Measurements from ENCODE around the gene ARSG. TPM values are rescaled to one million over a fixed set of nuclear protein-coding genes. Genes with fewer than 3 reads are reported as not detected.

ARSG gene
- polyA plus RNA-seq, 1 experiment: 1.9 TPM

DNA sequence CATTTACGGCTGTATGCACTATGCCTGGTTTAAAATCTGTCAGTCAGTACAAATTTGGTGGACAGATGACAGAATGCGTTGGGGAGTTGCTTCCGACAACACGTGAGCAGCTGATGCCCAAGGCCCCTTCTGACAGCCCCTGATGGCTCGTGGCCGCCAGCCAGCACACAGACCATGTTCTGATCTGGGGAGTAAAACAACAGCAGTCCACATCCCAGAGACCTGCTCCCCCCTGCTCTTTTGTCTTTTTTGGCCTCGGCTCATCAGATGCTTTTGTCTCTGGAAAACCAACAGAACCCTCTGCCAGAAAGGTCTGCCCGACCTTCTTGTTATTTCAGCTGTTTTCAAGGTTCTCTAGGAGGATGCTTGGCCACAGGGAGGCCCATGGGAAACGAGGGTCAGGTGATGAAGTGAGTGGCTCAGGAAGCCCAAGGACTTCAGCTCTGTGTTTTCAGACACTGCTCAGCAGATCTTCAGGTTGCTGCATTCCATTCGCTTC, 10.8 kb downstream of the ARSG start:
- POLR2A ChIA-PET: no interaction called here

DNA sequence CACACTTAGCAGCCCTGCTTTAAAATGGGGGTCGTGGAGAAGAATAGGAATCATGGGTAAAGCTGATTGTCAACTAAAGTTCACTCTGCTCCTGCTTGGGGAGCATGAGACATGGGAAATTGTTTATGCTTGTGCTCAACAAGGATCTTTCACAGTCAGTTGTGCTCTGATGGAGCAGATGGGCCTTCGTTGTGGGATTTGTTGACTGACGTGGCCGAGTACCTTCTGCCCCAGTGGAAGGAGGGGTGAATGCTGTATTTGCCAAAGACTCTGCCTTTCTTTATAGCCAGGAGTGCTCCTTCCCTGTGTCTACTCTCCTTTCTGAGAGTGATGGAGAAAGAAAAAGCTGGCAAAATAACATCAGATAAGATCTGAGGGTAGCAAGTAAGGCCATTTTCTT, 11.4 kb downstream of the ARSG start:
- Histone ChIP-seq H3K27ac (ENCODE audit: low read depth, low read length) (no peak overlapping the region), H3K27me3 (ENCODE audit: control insufficient read depth, insufficient read depth, low read length) (peaks cover 4% of the 10 kb centered on the region), H3K9me3 (ENCODE audit: control insufficient read depth, insufficient read depth, low read length) (no peaks in the 10 kb centered on the region), H3K4me3 (ENCODE audit: low read depth, low read length) (no peak overlapping the region)
- no peak for DNase-seq (ENCODE audit: low read depth, low spot score)
- ChIA-PET POLR2A (no interaction called here), CTCF (no interaction called here)
- TF ChIP-seq, protein P1, sequence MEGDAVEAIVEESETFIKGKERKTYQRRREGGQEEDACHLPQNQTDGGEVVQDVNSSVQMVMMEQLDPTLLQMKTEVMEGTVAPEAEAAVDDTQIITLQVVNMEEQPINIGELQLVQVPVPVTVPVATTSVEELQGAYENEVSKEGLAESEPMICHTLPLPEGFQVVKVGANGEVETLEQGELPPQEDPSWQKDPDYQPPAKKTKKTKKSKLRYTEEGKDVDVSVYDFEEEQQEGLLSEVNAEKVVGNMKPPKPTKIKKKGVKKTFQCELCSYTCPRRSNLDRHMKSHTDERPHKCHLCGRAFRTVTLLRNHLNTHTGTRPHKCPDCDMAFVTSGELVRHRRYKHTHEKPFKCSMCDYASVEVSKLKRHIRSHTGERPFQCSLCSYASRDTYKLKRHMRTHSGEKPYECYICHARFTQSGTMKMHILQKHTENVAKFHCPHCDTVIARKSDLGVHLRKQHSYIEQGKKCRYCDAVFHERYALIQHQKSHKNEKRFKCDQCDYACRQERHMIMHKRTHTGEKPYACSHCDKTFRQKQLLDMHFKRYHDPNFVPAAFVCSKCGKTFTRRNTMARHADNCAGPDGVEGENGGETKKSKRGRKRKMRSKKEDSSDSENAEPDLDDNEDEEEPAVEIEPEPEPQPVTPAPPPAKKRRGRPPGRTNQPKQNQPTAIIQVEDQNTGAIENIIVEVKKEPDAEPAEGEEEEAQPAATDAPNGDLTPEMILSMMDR (IDR thresholded peaks at IDR 0.05; ENCODE audit: low read depth, low read length): no peak

More for the DNA sequence above, 10.8 kb downstream of the ARSG start:
- no peak for DNase-seq (ENCODE audit: low read depth, low spot score)
- CTCF ChIA-PET: interaction anchor here (0.5 to 1.4 kb wide), 2 partner anchors 40 to 50 kb away, joined by 3 to 4 read pairs; no protein-coding TSS in a partner anchor
- Histone ChIP-seq H3K9me3 (ENCODE audit: control insufficient read depth, insufficient read depth, low read length) (no peaks in the 10 kb centered on the region), H3K4me3 (ENCODE audit: low read depth, low read length) (no peak overlapping the region), H3K27ac (ENCODE audit: low read depth, low read length) (no peak overlapping the region), H3K27me3 (ENCODE audit: control insufficient read depth, insufficient read depth, low read length) (peaks cover 4% of the 10 kb centered on the region)
- TF ChIP-seq, protein P1 (IDR thresholded peaks at IDR 0.05; ENCODE audit: low read depth, low read length): no peak

DNA sequence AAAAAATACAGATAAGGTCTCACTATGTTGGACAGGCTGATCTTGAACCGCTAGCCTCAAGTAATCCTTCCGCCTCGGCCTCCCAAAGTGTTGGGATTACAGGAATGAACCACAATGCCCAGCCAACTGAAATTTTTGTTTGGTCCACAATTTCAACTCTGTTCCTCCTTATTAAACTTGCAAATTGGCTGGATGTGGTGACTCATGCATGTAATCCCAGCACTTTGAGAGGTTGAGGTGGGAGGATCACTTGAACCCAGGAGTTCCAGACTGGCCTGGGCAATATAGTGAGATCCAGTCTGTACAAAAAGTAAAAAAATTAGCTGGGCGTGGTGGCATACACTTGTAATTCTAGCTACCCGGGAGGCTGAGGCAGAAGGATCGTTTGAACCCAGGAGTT, 13.4 kb downstream of the ARSG start:
- H3K4me3 ChIP-seq (ENCODE audit: low read depth, low read length): no peak overlapping the region
- TF ChIP-seq, protein P1 (IDR thresholded peaks at IDR 0.05; ENCODE audit: low read depth, low read length): no peak
- no peak for DNase-seq (ENCODE audit: low read depth, low spot score)
- ChIA-PET POLR2A (no interaction called here), CTCF (interaction anchor here (1.2 kb wide), 1 partner anchor 94 kb away, joined by 7 read pairs; no protein-coding TSS in a partner anchor)
- H3K27ac ChIP-seq (ENCODE audit: low read depth, low read length): no peak overlapping the region
- no peaks in the 10 kb centered on the region; the same call in 1 of the 2 replicates for H3K9me3 ChIP-seq (ENCODE audit: control insufficient read depth, insufficient read depth, low read length)
- H3K27me3 ChIP-seq (ENCODE audit: control insufficient read depth, insufficient read depth, low read length): peaks cover 4% of the 10 kb centered on the region

DNA sequence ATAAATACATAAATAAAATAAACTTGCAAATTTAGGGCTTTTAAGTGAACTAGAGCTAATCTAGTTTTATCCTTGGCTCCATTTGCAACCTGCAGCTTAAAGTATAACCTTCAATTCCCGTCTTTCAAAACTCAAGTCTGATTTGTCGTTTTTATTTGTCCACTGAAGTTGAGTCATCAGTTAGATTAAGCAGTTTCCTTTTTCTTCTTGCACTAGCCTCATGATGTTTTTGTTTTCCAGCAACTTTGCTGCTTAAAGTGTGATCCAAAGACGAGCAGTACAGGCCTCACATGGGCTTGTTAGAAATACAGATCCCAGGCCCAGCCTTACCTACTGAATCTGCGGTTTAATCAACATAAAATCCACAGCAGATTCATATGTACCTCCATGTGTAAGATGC, 13.8 kb downstream of the ARSG start:
- TF ChIP-seq, protein P1 (IDR thresholded peaks at IDR 0.05; ENCODE audit: low read depth, low read length): no peak
- no peak for DNase-seq (ENCODE audit: low read depth, low spot score)
- CTCF ChIA-PET: no interaction called here
- Histone ChIP-seq H3K4me3 (ENCODE audit: low read depth, low read length) (no peak overlapping the region), H3K27me3 (ENCODE audit: control insufficient read depth, insufficient read depth, low read length) (peaks cover 4% of the 10 kb centered on the region), H3K9me3 (ENCODE audit: control insufficient read depth, insufficient read depth, low read length) (no peaks in the 10 kb centered on the region; the same call in 1 of the 2 replicates), H3K27ac (ENCODE audit: low read depth, low read length) (no peak overlapping the region)
- POLR2A ChIA-PET: no interaction called here

DNA sequence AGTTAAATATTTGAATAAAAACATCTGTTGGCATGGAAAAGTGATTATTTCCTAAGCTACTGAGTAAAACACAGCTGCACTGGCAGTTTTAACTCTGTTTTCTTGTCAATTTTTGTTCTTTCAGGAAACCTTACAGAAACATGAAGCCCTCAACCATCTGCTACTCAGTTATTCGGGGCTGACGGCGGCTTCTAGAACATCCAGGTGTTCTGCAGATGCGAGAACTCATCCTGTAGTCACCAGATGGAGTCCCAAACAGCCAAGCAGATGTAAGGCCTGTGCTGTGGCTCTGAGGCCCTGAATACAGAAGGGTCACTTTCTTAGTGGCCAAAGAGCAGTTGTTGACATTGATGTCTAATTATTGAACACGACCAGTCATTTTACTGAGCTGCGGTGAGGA, 15.5 kb downstream of the ARSG start:
- DNase-seq (ENCODE audit: low read depth, low spot score): no peak
- Histone ChIP-seq H3K27me3 (ENCODE audit: control insufficient read depth, insufficient read depth, low read length) (no peaks in the 10 kb centered on the region), H3K9me3 (ENCODE audit: control insufficient read depth, insufficient read depth, low read length) (no peaks in the 10 kb centered on the region; the same call in 1 of the 2 replicates), H3K27ac (ENCODE audit: low read depth, low read length) (no peak overlapping the region), H3K4me3 (ENCODE audit: low read depth, low read length) (no peak overlapping the region)
- POLR2A ChIA-PET: no interaction called here
- CTCF ChIA-PET: interaction anchor here (0.6 kb wide), 1 partner anchor 85 kb away, joined by 3 read pairs; no protein-coding TSS in a partner anchor
- TF ChIP-seq, protein P1 (IDR thresholded peaks at IDR 0.05; ENCODE audit: low read depth, low read length): no peak
